HG02970 (cell line): Measurements from ENCODE around the gene SLC2A9.
"Not testable (repeated sequence)": the region's sequence is repeated elsewhere in the genome, so short reads cannot be mapped to it uniquely, and the experiment has no call there.

Experiments
- ATAC-seq: cut with Tn5 transposase; IDR thresholded peaks from one replicate; pipeline ENCODE4 v1.9.1; 2021; ENCODE audit warnings: mild to moderate bottlenecking, moderate library complexity, moderate number of reproducible peaks; ENCODE audit not compliant: unreplicated experiment, low FRiP score

Gene SLC2A9

GRCh38 chr4:9849538-9849920 lies 171.8 kb downstream of the SLC2A9 start:
- ATAC-seq: no peak

GRCh38 chr4:9847968-9848748 lies 173.1 kb downstream of the SLC2A9 start:
- no peak for ATAC-seq

GRCh38 chr4:9845791-9846493 lies 175.4 kb downstream of the SLC2A9 start:
- no peak for ATAC-seq

- ATAC-seq: no peak
Observed at GRCh38 chr4:9841072-9841471, 180.2 kb downstream of the SLC2A9 start.

DNA sequence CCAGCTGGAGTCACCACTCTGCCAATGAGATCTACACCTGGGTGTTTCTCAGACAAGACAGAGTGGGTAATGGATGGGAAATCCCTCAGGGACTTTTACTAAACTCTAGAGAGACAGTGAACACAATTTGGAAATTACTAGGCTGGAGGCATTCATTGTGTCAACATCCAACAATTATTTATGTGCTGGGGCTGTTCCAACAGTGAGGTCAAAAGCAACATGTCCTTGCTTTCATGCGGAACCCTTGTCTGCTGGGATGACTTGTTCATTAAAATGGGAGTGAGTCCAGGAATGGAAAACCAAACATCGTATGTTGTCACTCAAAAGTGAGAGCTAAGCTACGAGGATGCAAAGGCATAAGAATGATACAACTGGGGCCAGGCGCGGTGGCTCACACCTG lies 185.9 kb downstream of the SLC2A9 start:
- no peak for ATAC-seq

- no peak for ATAC-seq
Observed at GRCh38 chr4:9833421-9833820, 187.9 kb downstream of the SLC2A9 start.

GRCh38 chr4:9832640-9833039 lies 188.7 kb downstream of the SLC2A9 start:
- no peak for ATAC-seq

GRCh38 chr4:9826551-9826950 lies 194.7 kb downstream of the SLC2A9 start:
- ATAC-seq: no peak

DNA sequence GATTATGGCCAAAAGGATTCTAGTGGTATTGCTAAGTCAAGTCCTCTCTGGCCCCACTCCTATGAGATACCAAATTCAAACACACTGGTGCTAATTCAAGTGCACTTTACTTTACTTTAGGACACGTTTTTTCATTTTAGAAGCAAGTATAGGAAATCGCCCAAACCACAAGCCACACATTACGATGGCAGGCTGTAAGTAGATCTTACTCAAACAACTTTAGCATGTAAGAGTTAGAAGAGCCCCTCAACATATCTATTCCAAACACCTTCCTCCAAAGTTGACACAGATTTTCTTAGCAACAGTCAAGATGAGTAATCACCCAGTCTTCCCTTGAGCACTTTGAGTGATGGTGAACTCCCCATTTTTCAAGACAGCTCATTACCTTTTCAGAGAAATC lies 196.2 kb downstream of the SLC2A9 start:
- no peak for ATAC-seq

DNA sequence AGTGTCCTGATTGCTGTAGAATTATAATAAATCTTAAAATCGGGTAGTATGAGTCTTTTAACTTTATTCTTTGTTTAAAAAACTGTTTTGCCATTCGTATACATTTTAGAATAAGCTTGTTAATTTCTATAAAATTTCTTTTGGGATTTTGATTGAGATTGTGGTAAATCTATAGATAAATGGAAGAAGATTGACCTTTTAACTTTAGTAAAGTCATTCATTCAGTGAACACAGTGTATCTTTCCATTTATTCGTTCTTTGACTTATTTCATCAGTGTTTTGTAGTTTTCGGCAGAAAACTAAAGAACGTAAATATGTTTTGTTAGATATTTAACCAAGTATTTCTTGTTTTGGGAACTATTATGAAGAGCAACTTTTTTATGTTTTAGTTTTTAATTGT lies 201.0 kb downstream of the SLC2A9 start:
- ATAC-seq: no peak

DNA sequence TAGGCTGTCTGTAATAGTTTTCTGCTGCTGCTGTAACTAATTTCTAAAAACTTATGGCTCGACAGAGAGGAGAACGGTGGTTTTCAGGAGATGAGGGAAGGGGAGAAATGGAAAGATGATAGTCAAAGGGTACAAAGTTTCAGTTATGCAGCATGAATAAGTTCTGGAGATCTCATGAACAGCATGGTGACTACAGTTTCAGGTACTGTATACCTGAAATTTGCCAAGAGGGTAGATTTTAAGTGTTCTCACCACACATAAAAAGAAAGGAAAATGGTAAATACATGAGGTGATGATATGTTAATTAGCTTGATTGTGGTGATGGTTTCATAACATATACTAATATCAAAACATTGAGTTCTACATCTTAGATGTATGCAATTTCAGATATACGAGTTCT lies 205.0 kb downstream of the SLC2A9 start:
- no peak for ATAC-seq

DNA sequence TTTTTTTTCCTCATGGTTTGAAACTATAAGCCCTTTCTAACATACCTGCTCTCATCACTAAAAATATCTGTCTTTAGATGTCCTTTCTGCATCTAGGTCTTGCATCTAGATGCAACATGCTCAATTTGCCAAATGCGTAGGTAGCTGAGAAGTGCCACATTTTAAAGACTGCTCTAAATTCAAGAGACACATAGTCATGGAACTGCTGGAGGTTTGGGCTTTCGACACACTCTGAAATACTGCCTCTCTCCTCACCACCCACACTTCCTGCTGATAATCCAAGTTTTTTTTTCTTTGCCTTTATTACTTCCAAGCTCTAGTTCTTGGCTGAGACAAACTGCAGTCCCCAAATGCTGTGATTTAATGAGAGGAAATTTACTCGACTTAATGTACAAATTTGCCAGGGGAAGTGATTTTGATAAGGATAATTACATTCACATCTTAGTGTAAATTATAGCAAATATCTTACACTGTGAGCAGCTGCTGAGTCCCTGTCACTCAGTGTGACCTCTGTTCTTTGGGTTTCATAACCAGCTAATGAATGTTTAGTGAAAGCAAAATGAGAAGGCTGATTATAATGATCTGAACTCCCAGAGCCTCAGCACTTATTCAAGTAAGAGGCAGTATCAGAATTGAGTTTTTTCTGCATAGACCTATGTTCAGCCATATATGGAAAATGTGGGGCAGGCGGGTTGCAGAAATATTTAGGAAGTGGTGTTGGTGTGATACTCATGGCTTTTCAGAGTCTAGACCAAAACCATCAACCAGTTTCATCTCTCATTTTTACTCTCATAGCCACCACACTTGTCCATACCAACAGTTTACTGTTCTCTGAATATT lies 208.6 kb downstream of the SLC2A9 start:
- no peak for ATAC-seq

DNA sequence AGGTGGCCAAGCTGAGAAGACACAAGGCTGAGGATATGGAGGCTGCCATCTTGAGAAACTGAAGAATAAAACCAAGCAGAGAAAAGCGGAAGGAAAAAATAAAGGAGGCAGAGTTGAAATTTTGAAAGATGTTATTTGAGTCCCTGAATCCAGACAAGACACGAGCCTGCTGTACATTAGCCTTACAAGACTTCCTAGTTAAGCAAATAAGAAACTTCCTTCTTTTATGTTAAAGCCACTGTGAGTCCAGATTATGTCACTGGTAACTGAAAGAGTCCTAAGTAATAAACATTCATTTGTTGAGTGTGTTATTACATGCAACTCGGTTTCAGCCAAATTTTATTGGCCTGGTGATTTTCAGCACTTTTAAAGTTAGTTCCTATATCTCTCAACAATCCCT lies 209.5 kb downstream of the SLC2A9 start:
- no peak for ATAC-seq

DNA sequence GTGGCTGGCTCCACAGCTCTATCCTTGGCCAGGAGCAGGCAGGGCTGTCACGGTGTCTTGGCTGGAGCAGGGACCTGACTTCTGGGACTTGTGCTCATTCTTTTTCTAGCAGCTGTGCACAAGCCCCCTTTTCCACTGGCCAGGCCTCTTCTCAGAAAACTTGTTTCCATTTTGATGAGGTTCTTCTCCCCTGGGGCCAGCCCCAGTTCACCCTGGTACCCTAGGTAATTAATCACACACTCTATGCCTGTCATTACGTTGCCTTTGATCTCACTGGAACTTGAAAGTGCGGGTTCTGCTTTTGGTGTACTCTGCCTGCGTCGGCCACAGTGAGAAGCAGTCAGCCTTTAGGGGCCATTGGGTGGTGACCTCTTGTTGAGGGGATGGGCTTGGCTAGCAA lies 213.2 kb downstream of the SLC2A9 start:
- no peak for ATAC-seq

GRCh38 chr4:9804918-9805317 lies 216.4 kb downstream of the SLC2A9 start:
- ATAC-seq: no peak

- ATAC-seq: no peak
Observed at GRCh38 chr4:9800848-9801247, 220.4 kb downstream of the SLC2A9 start.

DNA sequence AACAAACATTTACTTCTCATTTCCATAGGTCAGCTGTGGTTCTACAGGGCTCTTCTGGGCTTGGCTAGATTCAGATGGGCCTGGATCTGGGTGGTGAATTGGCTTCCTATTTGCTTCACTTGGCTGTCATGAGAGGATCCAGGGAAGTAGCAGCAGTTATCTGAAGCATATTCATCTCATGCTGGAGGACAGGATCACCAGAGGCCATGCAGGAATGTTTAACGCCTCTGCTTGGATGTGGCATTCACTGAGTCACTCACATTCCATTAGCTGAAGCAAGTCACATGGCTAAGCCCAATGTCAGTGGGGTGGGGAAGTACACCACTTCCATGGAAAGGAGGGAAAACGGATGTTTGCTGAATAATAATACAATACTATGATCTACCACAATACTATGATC lies 224.7 kb downstream of the SLC2A9 start:
- not testable (repeated sequence) for ATAC-seq

DNA sequence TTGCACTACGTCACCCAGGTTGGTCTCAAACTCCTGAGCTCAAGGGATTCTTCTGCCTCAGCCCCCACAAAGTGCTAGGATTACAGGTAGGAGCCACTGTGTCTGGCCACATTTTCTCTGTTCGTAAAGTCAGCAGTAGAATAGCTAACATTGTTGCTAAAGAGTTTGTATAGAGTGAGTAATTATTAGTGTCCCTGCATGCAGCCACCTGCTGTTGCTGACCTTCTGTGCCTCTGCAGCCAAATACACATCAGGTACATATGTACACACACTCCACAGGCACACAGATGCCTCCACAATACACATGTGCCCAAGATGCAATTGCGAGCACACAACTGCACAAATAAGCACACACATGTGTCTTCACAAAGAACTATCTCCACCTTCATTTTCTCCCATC lies 228.9 kb downstream of the SLC2A9 start:
- ATAC-seq: no peak

DNA sequence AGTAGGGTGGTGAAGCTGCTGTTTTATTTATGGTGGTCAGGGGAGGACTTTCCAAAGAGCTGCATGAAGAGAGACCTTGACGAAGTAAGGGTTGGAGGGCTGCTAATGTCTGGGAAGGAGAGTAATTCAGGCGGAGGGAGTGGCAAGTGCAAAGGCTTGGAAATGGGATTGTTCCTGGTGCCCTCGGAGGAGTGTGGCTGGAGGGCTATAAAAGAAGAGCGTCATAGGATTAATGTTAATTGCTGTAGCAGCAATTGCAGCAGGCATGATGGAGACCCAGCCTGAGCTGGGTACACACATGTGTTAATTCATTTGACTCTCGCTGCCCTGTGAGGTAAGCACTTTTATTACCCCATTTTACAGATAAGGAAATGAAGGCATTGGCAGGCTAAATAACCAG lies 235.4 kb downstream of the SLC2A9 start:
- not testable (repeated sequence) for ATAC-seq

DNA sequence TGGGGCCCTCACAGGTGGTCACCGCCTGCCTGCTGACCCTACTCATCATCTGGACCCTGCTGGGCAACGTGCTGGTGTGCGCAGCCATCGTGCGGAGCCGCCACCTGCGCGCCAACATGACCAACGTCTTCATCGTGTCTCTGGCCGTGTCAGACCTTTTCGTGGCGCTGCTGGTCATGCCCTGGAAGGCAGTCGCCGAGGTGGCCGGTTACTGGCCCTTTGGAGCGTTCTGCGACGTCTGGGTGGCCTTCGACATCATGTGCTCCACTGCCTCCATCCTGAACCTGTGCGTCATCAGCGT lies 239.2 kb downstream of the SLC2A9 start:
- ATAC-seq: no peak

DNA sequence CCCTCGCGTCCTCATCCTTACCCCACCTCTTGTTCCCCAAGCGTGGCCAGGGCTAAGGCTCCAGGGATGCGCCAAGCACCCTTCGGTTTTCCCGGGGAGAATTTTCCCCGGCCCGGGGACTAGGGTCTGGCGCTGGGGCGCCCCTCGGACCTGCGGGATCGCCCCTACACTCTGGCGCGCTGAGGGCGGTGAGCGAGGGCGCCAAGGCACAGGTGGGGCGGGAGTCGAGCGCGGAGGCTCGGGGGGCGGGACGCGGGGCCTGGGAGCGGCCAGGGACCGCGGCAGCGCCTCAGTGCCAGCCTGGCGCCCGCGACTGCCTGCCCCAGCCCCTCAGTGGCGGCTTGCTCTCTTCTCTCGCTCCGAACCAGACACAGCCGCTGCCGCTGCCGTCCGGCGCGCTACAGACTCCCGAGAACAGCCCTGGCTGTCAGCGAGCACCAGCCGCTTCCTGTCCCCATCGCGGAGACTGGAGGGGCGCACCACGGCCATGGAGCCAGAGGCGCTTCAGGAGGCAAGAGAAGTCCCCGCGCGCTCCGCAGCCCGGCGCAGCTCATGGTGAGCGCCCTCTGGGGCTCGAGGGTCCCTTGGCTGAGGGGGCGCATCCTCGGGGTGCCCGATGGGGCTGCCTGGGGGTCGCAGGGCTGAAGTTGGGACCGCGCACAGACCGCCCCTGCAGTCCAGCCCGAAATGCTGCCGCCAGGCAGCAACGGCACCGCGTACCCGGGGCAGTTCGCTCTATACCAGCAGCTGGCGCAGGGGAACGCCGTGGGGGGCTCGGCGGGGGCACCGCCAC lies 239.8 kb downstream of the SLC2A9 start, which contains the start of gene DRD5:
Gene DRD5 (plus strand): TSS at position 292 of the 793 bp plus-strand sequence. CDS start 396 bp downstream, at position 688.
- ATAC-seq: no peak
